Panc1 (cell line): ENCODE results near the gene THAP8. TPM values are rescaled to one million over a fixed set of nuclear protein-coding genes. Genes with fewer than 3 reads are reported as not detected.
A peak's percentile ranks its signal among the peaks of the same experiment; 100 is the strongest.

Experiments used
- ATAC-seq: fragments of 200-7000 bp; cut with Tn5 transposase; 2 replicates; pipeline ENCODE4 v1.9.1; 2020; ENCODE audit warnings: mild to moderate bottlenecking, moderate library complexity
- BruUV-seq: library from RNA; stranded (reverse); fragments of 400-500 nt; replicated peaks from 2 replicates; lab custom pipeline; 2021; lab: Mats Ljungman, UMichigan
- CTCF ChIA-PET: fragments of 300-600 bp; sonication (Branson Sonifier 250); formaldehyde crosslinking; loops from one replicate; lab custom pipeline; 2022; ENCODE audit warnings: antibody characterized with exemption; lab: Charles Lee
- POLR2A ChIA-PET: fragments of 300-600 bp; sonication (Branson Sonifier 250); formaldehyde crosslinking; loops from one replicate; lab custom pipeline; 2022; ENCODE audit warnings: antibody characterized with exemption; lab: Charles Lee
- DNase-seq: peaks from one replicate; pipeline ENCODE4 v3.0.0-alpha.2; 2010; ENCODE audit warnings: low read depth, low spot score
- H3K27ac ChIP-seq: 2 replicates; pipeline ENCODE4 v1.5.1; 2011; ENCODE audit warnings: mild to moderate bottlenecking, low read length, inconsistent platforms
- H3K27me3 ChIP-seq: fragments of 200-500 bp; sonication (Bioruptor generic); 2 replicates; pipeline ENCODE4 v1.6.0; 2014; ENCODE audit warnings: low read length, inconsistent platforms; ENCODE audit not compliant: control insufficient read depth, insufficient read depth
- H3K36me3 ChIP-seq: fragments of 200-500 bp; sonication (Bioruptor generic); 2 replicates; pipeline ENCODE4 v1.5.1; 2014; ENCODE audit warnings: inconsistent platforms, mild to moderate bottlenecking, low read length, moderate library complexity; ENCODE audit not compliant: control insufficient read depth, insufficient read depth
- H3K4me1 ChIP-seq: 2 replicates; pipeline ENCODE4 v1.5.1; 2011; ENCODE audit warnings: inconsistent platforms, mild to moderate bottlenecking, low read length, moderate library complexity; ENCODE audit not compliant: control insufficient read depth, insufficient read depth
- H3K4me3 ChIP-seq, 2 experiments: 2 replicates each; pipeline ENCODE4 v1.5.1; 2011 to 2012; ENCODE audit warnings: low read depth in 2 of 2, low read length in 2 of 2, mild to moderate bottlenecking in 2 of 2, inconsistent platforms in 1 of 2, moderate library complexity in 1 of 2
- H3K9me3 ChIP-seq: fragments of 200-500 bp; sonication (Bioruptor generic); 2 replicates; pipeline ENCODE4 v1.5.1; 2014; ENCODE audit warnings: low read depth, mild to moderate bottlenecking, inconsistent platforms, low read length, moderate library complexity; ENCODE audit not compliant: control insufficient read depth, insufficient read depth
- POLR2AphosphoS5 ChIP-seq: IDR thresholded peaks from 2 replicates; pipeline ENCODE4 v1.6.1; 2012; ENCODE audit warnings: mild to moderate bottlenecking, low read depth, low read length, moderate library complexity
- SIN3A ChIP-seq: IDR thresholded peaks from 2 replicates; pipeline ENCODE4 v1.6.1; 2012; ENCODE audit warnings: low read depth, mild to moderate bottlenecking, low read length, moderate library complexity, borderline replicate concordance; ENCODE audit not compliant: insufficient read depth
- TCF7L2 ChIP-seq: IDR thresholded peaks from 2 replicates; pipeline ENCODE4 v1.6.1; 2011; ENCODE audit warnings: mild to moderate bottlenecking, low read depth, low read length, inconsistent platforms
- in situ Hi-C: cut with HindIII; loops from 2 replicates; pipeline ENCODE4 v1.10.0; 2016; ENCODE audit warnings: low sequenced_read_pairs, low pct_unique_long_range_greater_than_20kb
- intact Hi-C: fragments of 100-400 bp; cut with micrococcal nuclease; formaldehyde crosslinking; loops from one replicate; pipeline ENCODE4 v1.10.0; 2022; ENCODE audit not compliant: unreplicated experiment
- total RNA-seq: library from RNA; stranded (reverse); gene quantifications from one replicate; pipeline ENCODE4 v1.2.1, GENCODE V29; 2021; ENCODE audit not compliant: unreplicated experiment
- TF ChIP-seq, protein P1 (sequence below), 2 experiments: IDR thresholded peaks; 2 replicates each; pipeline ENCODE4 v1.6.1; 2011 to 2012; ENCODE audit warnings: low read depth in 2 of 2, control low read depth in 1 of 2, low read length in 1 of 2, mild to moderate bottlenecking in 1 of 2, moderate library complexity in 1 of 2; ENCODE audit not compliant: insufficient read depth in 1 of 2
- TF ChIP-seq, protein P2 (sequence below): fragments of 450-650 bp; IDR thresholded peaks from 2 replicates; pipeline ENCODE4 v1.5.1; 2017; ENCODE audit warnings: mild to moderate bottlenecking

The THAP8 gene
- total RNA-seq, 1 experiment from 2014 or later, result 9.6 TPM

DNA sequence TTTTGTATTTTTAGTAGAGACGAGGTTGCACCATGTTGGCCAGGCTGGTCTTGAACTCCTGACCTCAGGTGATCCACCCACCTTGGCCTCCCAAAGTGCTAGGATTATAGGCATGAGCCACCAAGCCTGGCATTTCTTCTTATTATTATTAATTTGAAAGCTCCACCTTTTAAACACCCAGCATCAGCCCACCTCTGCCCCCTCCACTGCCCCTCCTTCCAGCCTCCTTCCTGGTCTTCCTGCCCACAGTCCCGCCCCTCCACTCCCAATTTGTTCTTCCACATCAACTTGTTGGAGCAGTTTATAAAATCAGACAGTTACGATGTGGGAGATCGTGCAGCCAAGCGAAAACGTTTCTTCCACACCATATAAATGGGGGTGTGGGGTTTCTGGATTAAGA lies 13.6 kb downstream of the THAP8 start:
- TF ChIP-seq, protein P1, sequence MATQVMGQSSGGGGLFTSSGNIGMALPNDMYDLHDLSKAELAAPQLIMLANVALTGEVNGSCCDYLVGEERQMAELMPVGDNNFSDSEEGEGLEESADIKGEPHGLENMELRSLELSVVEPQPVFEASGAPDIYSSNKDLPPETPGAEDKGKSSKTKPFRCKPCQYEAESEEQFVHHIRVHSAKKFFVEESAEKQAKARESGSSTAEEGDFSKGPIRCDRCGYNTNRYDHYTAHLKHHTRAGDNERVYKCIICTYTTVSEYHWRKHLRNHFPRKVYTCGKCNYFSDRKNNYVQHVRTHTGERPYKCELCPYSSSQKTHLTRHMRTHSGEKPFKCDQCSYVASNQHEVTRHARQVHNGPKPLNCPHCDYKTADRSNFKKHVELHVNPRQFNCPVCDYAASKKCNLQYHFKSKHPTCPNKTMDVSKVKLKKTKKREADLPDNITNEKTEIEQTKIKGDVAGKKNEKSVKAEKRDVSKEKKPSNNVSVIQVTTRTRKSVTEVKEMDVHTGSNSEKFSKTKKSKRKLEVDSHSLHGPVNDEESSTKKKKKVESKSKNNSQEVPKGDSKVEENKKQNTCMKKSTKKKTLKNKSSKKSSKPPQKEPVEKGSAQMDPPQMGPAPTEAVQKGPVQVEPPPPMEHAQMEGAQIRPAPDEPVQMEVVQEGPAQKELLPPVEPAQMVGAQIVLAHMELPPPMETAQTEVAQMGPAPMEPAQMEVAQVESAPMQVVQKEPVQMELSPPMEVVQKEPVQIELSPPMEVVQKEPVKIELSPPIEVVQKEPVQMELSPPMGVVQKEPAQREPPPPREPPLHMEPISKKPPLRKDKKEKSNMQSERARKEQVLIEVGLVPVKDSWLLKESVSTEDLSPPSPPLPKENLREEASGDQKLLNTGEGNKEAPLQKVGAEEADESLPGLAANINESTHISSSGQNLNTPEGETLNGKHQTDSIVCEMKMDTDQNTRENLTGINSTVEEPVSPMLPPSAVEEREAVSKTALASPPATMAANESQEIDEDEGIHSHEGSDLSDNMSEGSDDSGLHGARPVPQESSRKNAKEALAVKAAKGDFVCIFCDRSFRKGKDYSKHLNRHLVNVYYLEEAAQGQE (IDR thresholded peaks at IDR 0.05; ENCODE audit: insufficient read depth in 1 of 2, low read depth in 2 of 2, low read length in 1 of 2), result no peak
- TF ChIP-seq, protein P2, sequence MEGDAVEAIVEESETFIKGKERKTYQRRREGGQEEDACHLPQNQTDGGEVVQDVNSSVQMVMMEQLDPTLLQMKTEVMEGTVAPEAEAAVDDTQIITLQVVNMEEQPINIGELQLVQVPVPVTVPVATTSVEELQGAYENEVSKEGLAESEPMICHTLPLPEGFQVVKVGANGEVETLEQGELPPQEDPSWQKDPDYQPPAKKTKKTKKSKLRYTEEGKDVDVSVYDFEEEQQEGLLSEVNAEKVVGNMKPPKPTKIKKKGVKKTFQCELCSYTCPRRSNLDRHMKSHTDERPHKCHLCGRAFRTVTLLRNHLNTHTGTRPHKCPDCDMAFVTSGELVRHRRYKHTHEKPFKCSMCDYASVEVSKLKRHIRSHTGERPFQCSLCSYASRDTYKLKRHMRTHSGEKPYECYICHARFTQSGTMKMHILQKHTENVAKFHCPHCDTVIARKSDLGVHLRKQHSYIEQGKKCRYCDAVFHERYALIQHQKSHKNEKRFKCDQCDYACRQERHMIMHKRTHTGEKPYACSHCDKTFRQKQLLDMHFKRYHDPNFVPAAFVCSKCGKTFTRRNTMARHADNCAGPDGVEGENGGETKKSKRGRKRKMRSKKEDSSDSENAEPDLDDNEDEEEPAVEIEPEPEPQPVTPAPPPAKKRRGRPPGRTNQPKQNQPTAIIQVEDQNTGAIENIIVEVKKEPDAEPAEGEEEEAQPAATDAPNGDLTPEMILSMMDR, result no peak
- TF ChIP-seq TCF7L2 (no peak), POLR2AphosphoS5 (no peak), SIN3A (no peak)
- BruUV-seq, result no TSS peak
- Histone ChIP-seq H3K27ac (no peak overlapping the region), H3K4me3 (no peak overlapping the region), H3K9me3 (no peaks in the 10 kb centered on the region), H3K4me1 (no peaks in the 10 kb centered on the region), H3K27me3 (no peaks in the 10 kb centered on the region), H3K36me3 (no peaks in the 10 kb centered on the region)
- CTCF ChIA-PET, result interaction anchor here (0.6 kb wide), 1 partner anchor 13 kb away, joined by 5 read pairs; no protein-coding TSS in a partner anchor
- POLR2A ChIA-PET, result no interaction called here
- DNase-seq (no peak), ATAC-seq (no peak)
- intact Hi-C loops (no loop called here), in situ Hi-C loops (no loop called here)

DNA sequence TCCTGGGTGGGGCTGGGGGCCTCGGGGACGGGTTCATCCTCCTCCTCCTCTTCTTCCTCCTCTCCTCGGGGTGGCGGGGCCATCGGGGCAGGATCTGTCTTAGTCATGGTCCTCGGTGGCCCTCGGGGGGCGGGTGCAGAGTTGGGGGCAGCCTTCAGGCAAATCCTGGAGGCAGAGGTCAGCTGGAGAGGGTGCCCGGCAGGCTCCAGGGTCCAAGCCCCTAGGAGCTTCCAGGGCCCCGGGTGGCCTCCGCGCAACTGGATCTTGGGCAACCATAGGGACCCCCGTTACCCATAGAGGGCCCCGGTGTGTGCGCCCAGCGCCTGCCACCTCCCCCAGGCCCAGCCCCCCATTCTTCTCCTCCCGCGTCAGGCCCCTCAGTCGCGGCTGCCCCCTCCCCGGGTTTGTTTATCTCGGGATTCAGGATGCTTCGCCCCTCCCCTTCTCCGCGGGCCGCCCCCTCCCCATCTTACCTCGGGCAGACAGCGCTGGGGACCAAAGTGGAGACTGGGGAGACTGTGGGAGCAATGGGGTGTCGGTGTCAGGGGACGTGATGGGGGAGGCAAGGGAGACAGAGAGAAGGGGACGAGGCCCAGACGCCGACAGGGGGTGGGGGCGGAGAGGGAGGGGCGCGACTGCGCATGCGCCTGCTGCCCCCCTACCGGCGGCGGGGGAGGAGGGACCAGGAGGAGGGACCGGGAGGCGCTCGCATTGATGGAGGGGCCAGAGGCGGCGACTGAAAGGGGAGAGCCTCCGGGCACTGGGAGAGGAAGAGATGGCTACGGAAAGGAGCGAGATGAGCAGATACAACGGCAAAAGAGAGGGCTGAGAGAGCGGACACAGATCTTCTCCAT lies 21.6 kb downstream of the THAP8 start, which contains the start of gene CLIP3:
TSS of gene CLIP3 (minus strand) at position 623 of the 854 bp plus-strand sequence. CDS start at position 107, 516 bp downstream.
- H3K36me3 ChIP-seq, result no peaks in the 10 kb centered on the region
- intact Hi-C loops (no loop called here), in situ Hi-C loops (no loop called here)
- no peak within 1 kb of the TSS for H3K27ac ChIP-seq
- no peaks in the 10 kb centered on the region for H3K9me3 ChIP-seq
- ChIA-PET POLR2A (no interaction called here), CTCF (no interaction called here)
- peaks cover 4% of the 10 kb centered on the region; the same call in 1 of the 2 replicates for H3K4me1 ChIP-seq
- no peak for ATAC-seq
- H3K27me3 ChIP-seq, result no peaks in the 10 kb centered on the region
- no peak for DNase-seq
- H3K4me3 ChIP-seq, result peak within 1 kb of the TSS; percentile 32 to 38
- BruUV-seq, result no TSS peak
- TF ChIP-seq TCF7L2 (no peak), SIN3A (no peak), POLR2AphosphoS5 (no peak)
- TF ChIP-seq, protein P1 (IDR thresholded peaks at IDR 0.05; ENCODE audit: insufficient read depth in 1 of 2, low read depth in 2 of 2, low read length in 1 of 2), result no peak
- TF ChIP-seq, protein P2, result no peak
